Activated CD4-positive, alpha-beta memory T cell treated with anti-CD3 and anti-CD28 coated beads for 36 hours (primary cell): Measurements from ENCODE around the gene IGSF9. TPM values are rescaled to one million over a fixed set of nuclear protein-coding genes. Genes with fewer than 3 reads are reported as not detected.
"Not testable (repeated sequence)": the region's sequence is repeated elsewhere in the genome, so short reads cannot be mapped to it uniquely, and the experiment has no call there.

Source experiments
- CTCF ChIA-PET: fragments of 350-600 bp; sonication (Branson Sonifier 250); formaldehyde crosslinking; loops from one replicate; lab custom pipeline; 2021; ENCODE audit warnings: antibody characterized with exemption, inconsistent platforms; lab: Charles Lee
- POLR2A ChIA-PET: fragments of 350-600 bp; sonication (Branson Sonifier 250); formaldehyde crosslinking; loops from one replicate; lab custom pipeline; 2021; ENCODE audit warnings: antibody characterized with exemption; lab: Charles Lee
- DNase-seq: peaks from one replicate; pipeline ENCODE4 v3.0.0-alpha.2; 2020
- H3K27ac Mint-ChIP-seq: one replicate; pipeline ENCODE4 v1.8.0; 2021; ENCODE audit warnings: mixed read lengths
- H3K27me3 Mint-ChIP-seq: one replicate; pipeline ENCODE4 v1.8.0; 2021; ENCODE audit warnings: mixed read lengths
- H3K36me3 Mint-ChIP-seq: one replicate; pipeline ENCODE4 v1.8.0; 2021; ENCODE audit warnings: mixed read lengths
- H3K4me1 Mint-ChIP-seq: one replicate; pipeline ENCODE4 v1.8.0; 2021; ENCODE audit warnings: low read depth, mixed read lengths
- H3K4me3 Mint-ChIP-seq: one replicate; pipeline ENCODE4 v1.8.0; 2021; ENCODE audit warnings: mild to moderate bottlenecking, mixed read lengths
- H3K9me3 Mint-ChIP-seq: one replicate; pipeline ENCODE4 v1.8.0; 2021; ENCODE audit warnings: mixed read lengths
- intact Hi-C: fragments of 100-400 bp; cut with micrococcal nuclease; formaldehyde crosslinking; loops from one replicate; pipeline ENCODE4 v1.15.1; 2023
- total RNA-seq, 2 experiments: library from RNA; stranded (reverse); gene quantifications; one replicate each; pipeline ENCODE4 v1.2.3, GENCODE V29; 2021

IGSF9 gene
- total RNA-seq, 2 experiments from 2014 or later, result 0.05 TPM; not detected in 1

DNA sequence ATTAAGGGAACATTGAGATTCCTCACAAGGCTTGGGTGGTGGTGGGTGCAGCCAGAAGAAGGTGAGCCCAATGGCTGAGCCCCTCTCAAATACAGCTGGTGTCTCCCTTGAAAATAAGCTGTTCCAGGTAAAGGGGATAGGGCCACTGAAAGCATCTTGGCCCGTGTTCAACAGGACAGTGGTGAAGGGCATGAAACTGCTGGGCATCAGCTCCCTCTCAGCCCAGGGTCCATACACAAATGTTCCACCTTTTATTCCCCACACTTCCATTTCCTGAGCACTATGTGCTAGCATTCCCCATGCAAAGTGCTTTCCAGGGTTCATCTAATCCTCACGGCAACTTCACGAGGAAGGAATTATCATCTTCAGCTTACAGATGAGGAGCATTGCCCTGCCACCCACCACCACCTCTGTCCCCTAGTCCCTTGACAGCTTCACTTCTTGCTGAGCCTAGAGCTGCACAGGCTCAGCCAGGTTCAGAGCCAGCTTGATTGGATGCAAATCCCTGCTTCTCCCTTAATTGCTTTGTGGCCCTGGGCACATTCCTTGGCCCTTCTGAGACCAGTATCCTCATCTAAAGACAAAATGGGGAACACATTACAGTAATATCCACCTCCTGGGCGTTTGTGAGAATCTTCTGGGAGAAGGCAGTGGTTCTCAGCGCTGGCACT lies 29.7 kb downstream of the IGSF9 start:
- intact Hi-C loops, result no loop called here
- no peak for DNase-seq
- Mint-ChIP-seq H3K9me3 (no peaks in the 10 kb centered on the region), H3K4me3 (no peak overlapping the region), H3K27ac (no peak overlapping the region), H3K4me1 (peaks cover 57% of the 10 kb centered on the region), H3K36me3 (peaks cover 38% of the 10 kb centered on the region), H3K27me3 (no peaks in the 10 kb centered on the region)
- ChIA-PET CTCF (no interaction called here), POLR2A (interaction anchor here (3.7 kb wide), 1 partner anchor 8 kb away, joined by 29 read pairs; the partner anchor contains the start of gene TAGLN2)

DNA sequence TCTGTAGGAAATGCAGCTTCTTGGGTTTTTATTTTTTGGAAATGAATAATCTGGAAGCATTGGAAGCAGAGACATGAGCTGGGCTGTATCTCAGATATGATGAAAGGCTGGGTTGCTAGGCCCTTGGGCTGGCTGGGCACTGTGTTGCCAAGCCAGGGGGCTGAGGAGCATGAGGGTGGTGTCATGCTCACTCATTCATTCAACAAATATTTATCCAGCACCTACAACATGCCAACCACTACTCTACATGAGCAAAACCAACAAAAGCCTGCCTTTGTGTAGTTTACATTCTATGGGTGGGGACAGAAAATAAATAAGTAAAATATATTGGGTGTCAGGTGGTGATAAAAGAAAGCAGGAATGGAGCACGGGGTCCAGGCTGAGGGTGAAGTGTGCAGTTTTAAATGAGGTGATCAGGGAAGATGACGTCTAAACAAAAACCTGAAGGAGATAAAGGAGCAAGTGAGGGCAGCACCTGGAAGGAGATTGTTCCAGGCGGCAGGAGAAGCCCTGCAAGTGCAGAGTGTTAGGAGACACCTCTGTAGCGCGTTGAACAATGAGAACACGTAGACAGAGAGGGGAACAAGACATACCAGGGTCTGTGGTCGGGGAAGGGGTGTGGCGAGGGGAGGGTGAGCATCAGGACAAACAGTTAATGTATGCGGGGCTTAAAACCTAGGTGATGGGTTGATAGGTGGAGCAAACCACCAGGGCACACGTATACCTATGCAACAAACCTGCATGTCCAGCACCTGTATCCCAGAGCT lies 31.0 kb downstream of the IGSF9 start:
- no peak for DNase-seq
- ChIA-PET CTCF (no interaction called here), POLR2A (interaction anchor here (3.7 kb wide), 1 partner anchor 9 kb away, joined by 29 read pairs; the partner anchor contains the start of gene TAGLN2)
- Mint-ChIP-seq H3K4me1 (peaks cover 59% of the 10 kb centered on the region), H3K9me3 (no peaks in the 10 kb centered on the region), H3K36me3 (peaks cover 27% of the 10 kb centered on the region), H3K27me3 (no peaks in the 10 kb centered on the region), H3K4me3 (no peak overlapping the region), H3K27ac (no peak overlapping the region)
- intact Hi-C loops, result no loop called here

DNA sequence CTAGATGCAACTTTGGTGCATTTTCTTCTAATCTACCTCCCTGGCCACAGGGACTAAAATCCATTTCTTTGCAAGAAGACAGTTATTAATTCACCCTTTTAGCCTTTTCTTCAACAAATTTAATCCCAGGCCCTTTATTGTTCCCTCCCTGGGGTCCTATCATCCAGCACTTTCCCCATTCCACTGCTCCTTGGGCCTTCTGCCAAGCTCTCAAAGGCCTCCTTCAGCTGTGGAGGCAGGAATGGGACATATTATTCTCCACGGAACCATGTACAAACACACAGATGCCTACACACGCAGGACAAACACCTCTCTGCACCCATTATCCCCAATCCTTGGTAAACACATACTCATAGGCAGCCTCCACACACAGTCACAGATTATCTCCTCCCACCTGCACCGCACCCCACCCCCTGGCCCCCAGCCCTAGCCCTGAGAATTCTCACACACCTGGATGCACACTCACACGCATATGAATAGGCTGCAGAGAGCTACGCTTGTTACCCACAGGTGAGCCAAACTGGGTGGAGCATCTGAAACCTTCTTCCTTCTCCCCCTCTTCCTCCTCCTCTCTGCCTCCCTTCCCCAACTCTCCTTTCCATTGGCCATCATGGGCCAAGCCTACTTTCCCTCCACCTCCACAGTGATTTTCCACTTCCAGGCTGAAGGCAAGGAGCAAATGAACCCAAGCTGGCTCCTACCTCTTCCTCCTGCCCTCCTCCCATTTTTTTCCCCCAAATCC lies 31.8 kb downstream of the IGSF9 start:
- POLR2A ChIA-PET, result interaction anchor here (3.7 kb wide), 1 partner anchor 10 kb away, joined by 29 read pairs; the partner anchor contains the start of gene TAGLN2
- Mint-ChIP-seq H3K9me3 (no peaks in the 10 kb centered on the region), H3K27me3 (no peaks in the 10 kb centered on the region), H3K4me1 (peaks cover 60% of the 10 kb centered on the region), H3K4me3 (no peak overlapping the region), H3K36me3 (peaks cover 20% of the 10 kb centered on the region), H3K27ac (no peak overlapping the region)
- intact Hi-C loops, result no loop called here
- CTCF ChIA-PET, result no interaction called here
- no peak for DNase-seq

DNA sequence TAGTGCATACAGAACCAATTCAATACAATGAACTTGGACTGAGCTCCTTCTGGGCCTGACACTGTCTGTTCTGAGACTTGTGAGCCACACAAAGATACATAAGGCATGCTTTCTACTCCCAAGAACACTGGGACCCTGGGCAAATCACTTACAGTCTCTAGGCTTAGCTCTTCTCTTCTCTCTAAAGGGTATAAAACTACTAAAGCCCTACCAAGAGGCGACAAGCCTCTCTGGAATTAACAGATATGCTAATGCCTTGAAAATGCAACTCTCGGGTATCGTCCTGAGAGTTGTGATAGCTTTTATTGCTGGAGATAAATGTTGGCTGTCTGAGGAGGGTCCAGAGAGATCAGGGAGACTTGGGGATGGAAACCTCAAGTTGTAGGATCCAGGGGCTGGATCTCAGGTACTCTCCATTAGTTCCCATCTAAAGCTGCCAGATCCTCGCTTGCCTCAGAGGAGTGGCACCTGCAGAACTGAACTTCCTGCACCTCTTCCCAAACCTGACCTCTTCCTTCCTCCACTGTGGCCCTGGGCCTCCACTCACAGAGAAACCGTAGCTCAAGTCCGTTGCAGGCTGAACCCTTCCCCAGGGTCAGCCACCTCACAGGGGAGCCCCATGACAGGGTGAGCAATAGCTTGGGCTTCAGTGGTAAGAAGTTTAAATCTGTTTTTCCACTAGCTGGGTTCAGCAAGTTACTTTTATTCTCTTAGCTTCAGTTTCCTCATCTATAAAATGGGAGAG lies 33.9 kb downstream of the IGSF9 start:
- peak overlapping the region; percentile 84 for H3K27ac Mint-ChIP-seq
- no peaks in the 10 kb centered on the region for H3K27me3 Mint-ChIP-seq
- DNase-seq, result peak; percentile 56
- CTCF ChIA-PET, result interaction anchor here (0.6 to 1.5 kb wide), 4 partner anchors 13 to 167 kb away, joined by 3 to 4 read pairs (median 3); partner anchors contain the start of genes DUSP23 and TAGLN2
- peaks cover 52% of the 10 kb centered on the region for H3K4me1 Mint-ChIP-seq
- intact Hi-C loops, result no loop called here
- H3K9me3 Mint-ChIP-seq, result no peaks in the 10 kb centered on the region
- POLR2A ChIA-PET, result interaction anchor here (0.6 to 1.7 kb wide), 4 partner anchors 9 to 130 kb away, joined by 3 to 4 read pairs (median 4); no protein-coding TSS in a partner anchor
- no peak overlapping the region for H3K4me3 Mint-ChIP-seq
- peaks cover 5% of the 10 kb centered on the region for H3K36me3 Mint-ChIP-seq

DNA sequence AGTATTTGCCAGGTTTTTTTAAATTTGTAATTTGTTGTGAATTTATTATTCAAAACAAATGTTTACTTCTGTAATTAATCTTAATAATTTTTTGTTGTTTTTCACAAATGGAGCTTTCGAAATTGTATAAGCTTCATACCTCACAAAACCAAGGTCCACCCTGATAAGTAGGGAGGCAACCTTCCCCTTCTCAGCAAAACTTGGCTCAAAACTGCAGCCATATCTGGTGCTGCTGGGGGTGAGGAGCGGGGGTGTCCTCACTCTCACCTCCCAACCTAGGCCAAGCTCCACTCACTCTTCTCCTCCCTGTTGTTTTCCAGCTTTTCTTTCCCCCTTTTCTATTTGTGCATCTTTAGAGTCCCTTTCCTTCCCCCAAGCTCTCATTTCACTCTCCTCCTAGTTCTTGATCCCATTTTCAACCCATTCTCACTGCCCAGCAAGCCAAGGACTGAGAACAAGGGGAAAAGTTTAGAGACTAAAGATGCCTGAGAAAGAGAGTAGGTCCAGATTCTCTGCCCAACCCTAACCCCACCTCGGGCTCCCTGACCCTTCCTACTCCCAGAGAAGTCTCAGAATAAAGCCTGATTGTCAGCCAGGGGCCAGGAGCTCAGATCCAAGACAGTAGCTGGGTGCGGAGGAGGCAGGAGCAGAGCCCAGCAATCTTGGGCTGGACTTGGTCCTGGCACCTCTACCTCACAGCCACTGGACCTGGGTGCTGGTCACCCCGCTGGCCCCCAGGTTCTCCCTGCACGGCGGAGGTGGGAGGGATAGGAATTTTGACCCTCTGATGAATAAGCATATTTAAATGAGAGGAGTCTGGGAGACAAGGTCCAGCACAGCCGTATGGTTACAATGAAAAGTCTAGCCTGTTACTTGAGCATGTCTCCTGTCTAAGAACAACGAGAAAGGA lies 37.1 kb downstream of the IGSF9 start:
- intact Hi-C loops, result no loop called here
- POLR2A ChIA-PET, result no interaction called here

DNA sequence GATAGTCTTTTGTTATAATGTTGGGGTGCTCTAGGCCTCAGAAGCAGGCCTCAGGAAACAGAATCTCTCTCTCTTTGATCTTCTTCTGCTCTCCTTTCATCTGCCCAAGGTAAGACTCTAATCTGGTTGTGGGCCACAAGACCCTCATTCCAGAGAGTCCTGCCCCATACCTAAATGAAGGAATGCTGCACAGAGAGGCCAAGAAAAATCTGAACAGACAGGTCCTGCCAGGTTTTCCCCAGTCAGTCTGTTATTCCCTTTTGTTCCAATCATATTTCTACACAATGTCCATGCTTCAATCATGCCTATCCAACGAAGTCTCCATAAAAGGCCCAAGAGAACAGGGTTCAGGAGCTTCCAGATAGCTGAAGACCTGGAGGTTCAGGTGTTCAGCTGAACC lies 38.5 kb downstream of the IGSF9 start:
- POLR2A ChIA-PET, result no interaction called here
- no peaks in the 10 kb centered on the region for H3K27me3 Mint-ChIP-seq

More for the DNA sequence above, 37.1 kb downstream of the IGSF9 start:
- Mint-ChIP-seq H3K9me3 (peaks cover 4% of the 10 kb centered on the region), H3K27me3 (no peaks in the 10 kb centered on the region), H3K27ac (peak overlapping the region; percentile 7), H3K4me3 (no peak overlapping the region), H3K36me3 (peaks cover 2% of the 10 kb centered on the region), H3K4me1 (peaks cover 39% of the 10 kb centered on the region)
- CTCF ChIA-PET, result interaction anchor here (1.2 to 2.1 kb wide), 3 partner anchors 15 to 99 kb away, joined by 3 to 10 read pairs (median 5); no protein-coding TSS in a partner anchor
- no peak for DNase-seq

DNA sequence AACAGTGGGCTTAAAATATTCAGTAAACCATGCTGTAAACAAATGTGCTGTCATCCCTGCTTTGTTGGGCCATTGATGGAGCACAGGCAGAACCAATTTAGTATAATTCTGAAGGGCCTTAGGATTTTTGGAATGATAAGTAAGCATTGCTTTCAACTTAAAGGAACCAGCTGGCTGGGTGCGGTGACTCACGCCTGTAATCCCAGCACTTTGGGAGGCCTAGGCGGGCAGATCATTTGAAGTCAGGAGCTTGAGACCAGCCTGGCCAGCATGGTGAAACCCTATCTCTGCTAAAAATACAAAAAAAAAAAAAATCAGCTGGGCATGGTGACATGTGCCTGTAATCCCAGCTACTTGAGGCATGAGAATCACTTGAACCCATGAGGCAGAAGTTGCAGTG lies 41.4 kb downstream of the IGSF9 start:
- intact Hi-C loops, H3K4me3 Mint-ChIP-seq, H3K4me1 Mint-ChIP-seq, H3K27ac Mint-ChIP-seq, H3K9me3 Mint-ChIP-seq, POLR2A ChIA-PET, H3K36me3 Mint-ChIP-seq, DNase-seq, H3K27me3 Mint-ChIP-seq: not testable (repeated sequence)
- CTCF ChIA-PET, result interaction anchor here (0.6 to 1.2 kb wide), 2 partner anchors 13 to 786 kb away, joined by 3 to 4 read pairs; no protein-coding TSS in a partner anchor

More for the DNA sequence above, 38.5 kb downstream of the IGSF9 start:
- H3K4me1 Mint-ChIP-seq, result peaks cover 28% of the 10 kb centered on the region
- DNase-seq, result no peak
- CTCF ChIA-PET, result interaction anchor here (0.9 to 2.1 kb wide), 3 partner anchors 14 to 100 kb away, joined by 3 to 10 read pairs (median 5); no protein-coding TSS in a partner anchor
- no peak overlapping the region for H3K4me3 Mint-ChIP-seq
- intact Hi-C loops, result no loop called here
- no peak overlapping the region for H3K27ac Mint-ChIP-seq
- no peaks in the 10 kb centered on the region for H3K36me3 Mint-ChIP-seq
- H3K9me3 Mint-ChIP-seq, result peaks cover 4% of the 10 kb centered on the region

DNA sequence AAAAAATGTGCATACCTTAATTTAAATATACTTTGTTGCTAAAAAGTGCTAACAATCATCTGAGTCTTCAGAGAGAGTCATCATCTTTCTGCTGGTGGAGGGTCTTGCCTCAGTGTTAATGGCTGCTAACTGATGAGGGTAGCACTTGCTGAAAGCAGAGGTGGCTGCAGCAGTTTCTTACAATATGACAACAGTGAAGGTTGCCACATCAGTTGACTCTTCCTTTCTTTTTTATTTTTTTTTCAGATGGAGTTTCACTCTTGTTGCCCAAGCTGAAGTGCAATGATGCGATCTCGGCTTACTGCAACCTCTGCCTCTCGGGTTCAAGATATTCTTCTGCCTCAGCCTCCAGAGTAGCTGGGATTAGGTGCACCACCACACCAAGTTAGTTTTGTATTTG lies 42.9 kb downstream of the IGSF9 start:
- ChIA-PET POLR2A (interaction anchor here (1.2 to 1.3 kb wide), 2 partner anchors 10 to 22 kb away, joined by 4 to 5 read pairs; no protein-coding TSS in a partner anchor), CTCF (no interaction called here)
- no peak overlapping the region for H3K27ac Mint-ChIP-seq
- DNase-seq, result no peak
- H3K9me3 Mint-ChIP-seq, result peaks cover 4% of the 10 kb centered on the region
- H3K4me3 Mint-ChIP-seq, result no peak overlapping the region
- no peaks in the 10 kb centered on the region for H3K36me3 Mint-ChIP-seq
- intact Hi-C loops, result no loop called here
- peaks cover under 1% of the 10 kb centered on the region for H3K4me1 Mint-ChIP-seq
- no peaks in the 10 kb centered on the region for H3K27me3 Mint-ChIP-seq

DNA sequence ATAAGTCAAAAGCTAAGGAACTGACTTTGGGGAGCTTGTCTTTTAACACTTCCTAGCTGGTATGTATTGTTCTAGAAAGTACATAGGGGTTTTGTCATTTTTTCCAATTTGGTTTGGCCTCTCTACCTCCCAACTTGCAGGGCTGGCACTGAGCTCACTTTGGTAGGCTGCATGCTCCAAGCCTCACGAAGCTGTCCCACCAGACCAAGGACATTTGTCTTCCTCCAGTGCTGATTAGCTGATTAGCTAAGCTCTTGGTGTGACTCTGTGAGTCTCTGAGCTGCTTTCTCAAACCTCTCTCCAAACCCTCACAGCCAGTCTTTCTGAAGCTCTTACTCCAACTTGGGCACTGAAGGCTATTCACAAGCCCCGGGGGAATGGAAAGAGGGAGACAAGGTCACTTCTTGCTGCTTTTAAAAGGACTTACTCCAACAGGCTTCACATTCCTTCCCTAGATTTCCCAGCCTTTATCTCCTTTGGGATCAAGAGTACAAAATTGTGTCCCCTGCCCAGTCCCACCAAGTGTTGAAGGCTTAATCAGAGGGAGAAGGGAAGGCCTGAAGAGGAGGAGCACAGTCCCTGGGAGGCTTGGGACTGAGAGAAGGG lies 44.6 kb downstream of the IGSF9 start:
- POLR2A ChIA-PET, result interaction anchor here (0.9 kb wide), 1 partner anchor 22 kb away, joined by 3 read pairs; no protein-coding TSS in a partner anchor
- Mint-ChIP-seq H3K27ac (no peak overlapping the region), H3K4me3 (no peak overlapping the region), H3K36me3 (no peaks in the 10 kb centered on the region), H3K4me1 (no peaks in the 10 kb centered on the region), H3K27me3 (no peaks in the 10 kb centered on the region), H3K9me3 (peaks cover 4% of the 10 kb centered on the region)
- no peak for DNase-seq
- intact Hi-C loops, result no loop called here
- CTCF ChIA-PET, result interaction anchor here (0.9 to 1.3 kb wide), 2 partner anchors 10 to 106 kb away, joined by 3 to 5 read pairs; no protein-coding TSS in a partner anchor

DNA sequence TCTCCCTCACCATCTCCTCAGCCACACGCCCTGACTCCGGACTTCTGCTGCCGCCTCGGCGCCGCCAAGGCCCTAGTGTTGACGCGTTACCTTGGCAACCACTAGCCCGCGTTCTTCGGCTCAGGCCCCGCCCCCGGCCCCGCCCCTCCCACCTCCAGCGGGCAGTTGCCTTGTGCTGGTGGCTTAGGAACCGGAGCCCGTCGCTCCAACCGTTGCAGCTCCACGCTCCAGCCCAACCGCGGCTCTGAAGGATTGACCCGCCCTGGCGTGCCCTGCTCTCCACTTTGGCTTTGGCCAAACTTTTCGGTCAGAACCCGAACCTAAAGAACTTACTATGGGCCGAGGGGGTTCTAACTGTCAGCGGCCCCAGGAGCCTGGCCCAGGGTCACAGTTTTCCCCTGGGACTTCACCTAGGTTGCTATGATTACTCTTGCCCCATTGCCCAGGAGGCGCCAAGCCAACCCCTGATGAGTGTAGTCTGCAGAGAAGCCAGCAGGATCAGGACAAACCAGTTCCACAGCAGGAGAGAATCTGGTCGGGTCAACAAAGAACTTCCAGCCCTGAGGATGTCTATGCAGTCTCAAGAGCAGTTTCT lies 45.2 kb downstream of the IGSF9 start, which contains the start of gene CFAP45:
Gene CFAP45, minus strand, starts transcription at position 80 of the 595 bp plus-strand sequence. Its CDS starts 67 bp downstream, at position 13.
- DNase-seq, result peak; percentile 44
- Mint-ChIP-seq H3K4me1 (no peaks in the 10 kb centered on the region), H3K36me3 (no peaks in the 10 kb centered on the region), H3K4me3 (no peak within 1 kb of the TSS), H3K9me3 (peaks cover 4% of the 10 kb centered on the region), H3K27me3 (no peaks in the 10 kb centered on the region), H3K27ac (no peak within 1 kb of the TSS)
- POLR2A ChIA-PET, result interaction anchor here (0.9 kb wide), 1 partner anchor 23 kb away, joined by 3 read pairs; no protein-coding TSS in a partner anchor
- intact Hi-C loops, result no loop called here
- CTCF ChIA-PET, result interaction anchor here (1.3 kb wide), 1 partner anchor 107 kb away, joined by 5 read pairs; no protein-coding TSS in a partner anchor
